Heart right ventricle (tissue), 16 donors: ENCODE measurements around the gene C16orf87. TPM values are rescaled to one million over a fixed set of nuclear protein-coding genes. Genes with fewer than 3 reads are reported as not detected.

Source experiments
- ATAC-seq, 8 donors: fragments of 200-7000 bp; cut with Tn5 transposase; one replicate each; pipeline ENCODE4 v1.9.1; 2020; ENCODE audit warnings: mild to moderate bottlenecking in 8 of 8, moderate library complexity in 8 of 8, moderate number of reproducible peaks in 1 of 8
- DNase-seq, 2 donors: peaks; one replicate each; pipeline ENCODE4 v3.0.0-alpha.2; 2020
- H3K27ac ChIP-seq, 10 donors: fragments of 200-600 bp; sonication (generic) in 2 of 10; one replicate each; pipeline versions ENCODE4 v1.5.0 to v1.8.0; 2020 to 2022; ENCODE audit warnings: mild to moderate bottlenecking in 3 of 10
- H3K27me3 ChIP-seq, 7 donors: fragments of 200-600 bp; one replicate each; pipeline ENCODE4 v1.8.0; 2021 to 2022; ENCODE audit warnings: mild to moderate bottlenecking in 2 of 7
- H3K36me3 ChIP-seq, 9 donors: fragments of 200-600 bp; sonication (generic) in 1 of 9; one replicate each; pipeline versions ENCODE4 v1.5.0 to v1.8.0; 2020 to 2022; ENCODE audit warnings: mild to moderate bottlenecking in 2 of 9
- H3K4me1 ChIP-seq, 9 donors: fragments of 200-600 bp; sonication (generic) in 1 of 9; one replicate each; pipeline versions ENCODE4 v1.5.0 to v1.8.0; 2020 to 2022; ENCODE audit warnings: mild to moderate bottlenecking in 4 of 9
- H3K4me3 ChIP-seq, 10 donors: fragments of 200-600 bp; sonication (generic) in 2 of 10; one replicate each; pipeline versions ENCODE4 v1.5.0 to v1.8.0; 2020 to 2022; ENCODE audit warnings: mild to moderate bottlenecking in 7 of 10, moderate library complexity in 2 of 10
- H3K9me3 ChIP-seq, 11 donors: fragments of 200-600 bp in 10 of 11; sonication (generic) in 2 of 11; one replicate each; pipeline versions ENCODE4 v1.5.0 to v1.8.0; 2013 to 2022; ENCODE audit warnings: mild to moderate bottlenecking in 2 of 11, control low read depth in 1 of 11, moderate library complexity in 1 of 11
- CTCF ChIP-seq, 9 donors: fragments of 200-600 bp; sonication (generic) in 2 of 9; IDR thresholded peaks; one replicate each; pipeline versions ENCODE4 v1.5.0 to v1.8.0; 2021 to 2022; ENCODE audit warnings: antibody characterized with exemption in 9 of 9, mild to moderate bottlenecking in 5 of 9, moderate library complexity in 1 of 9
- WGBS, 2 donors: extraction: QIAGEN DNeasy Blood & Tissue Kit; methylation state at CpG; one replicate each; pipeline ENCODE4 v1.1.7; 2013; ENCODE audit warnings: inconsistent platforms in 1 of 2; 5-methylcytosine and 5-hydroxymethylcytosine counted together
- intact Hi-C, 10 donors: fragments of 100-400 bp; cut with DNase I; formaldehyde crosslinking; loops; one replicate each; pipeline versions ENCODE4 v1.11.1 to v1.14.2; 2022
- polyA plus RNA-seq, 2 donors: library from polyadenylated mRNA; stranded (reverse); fragments of 200-250 nt; gene quantifications; one replicate each; pipeline ENCODE4 v1.2.3, GENCODE V29; 2013
- total RNA-seq, 10 donors: library from RNA; stranded (reverse); fragmentation: NEBNext Ultra II Directional in 3 of 10; extraction: Animal tissue kit (Norgen Biotek cat#: 25700) in 3 of 10; gene quantifications; one replicate each; pipeline versions ENCODE4 v1.2.1 to v1.2.4, GENCODE V29; 2021 to 2023
- donor health status: Arrhythmogenic right ventricular cardiomyopathy.
- donor health status: ischemic (EF 13 %, LVEDD 7.1; RV severe dilation, severe dysfunction).
- donor health status: healthy with polysubstance abuse.
- donor health status: DM: no; HTN: yes; CAD: no.
- donor health status: DM: no; HTN: no; CAD: no.
- donor health status: ischemic (EF 25% LVEDD 6.9; RV normal size, moderate dysfunction).
- donor health status: ischemic (EF 25% LVEDD 5.7; RV mildly dilated, moderate dysfunction).
- donor health status: healthy.
- donor health status: DM: yes; HTN: yes; CAD: no.
- donor health status: Ischemic cardiomyopathy.
- donor health status: ischemic (EF 35%, LVEDD 5.7; RV mildly dilated, moderate dysfunction).
- donor health status: nonischemic (EF 11% LVEDD 7.7; RV severe dilation, severe dysfunction).
- donor health status: DM: yes; HTN: yes; CAD: no.
- donor health status: PGD.
- donor health status: ischemic (EF 29% LVEDD 5.4; RV normal size, mild dysfunction).
- donor health status: nonischemic (EF 23%, LVEDD 6.1; RV moderate dilation, normal function).

C16orf87 gene
- total and polyA plus RNA-seq, 12 donors: 3.1 to 17.8 (median 12.0) TPM

GRCh38 chr16:46811682-46812081 is 19.3 kb downstream of the C16orf87 start:
- Histone ChIP-seq H3K36me3 (peaks cover 0 to 1% (median 0%) of the 10 kb centered on the region in 9 donors), H3K4me1 (peaks cover 0 to 27% (median 16%) of the 10 kb centered on the region in 9 donors), H3K4me3 (no peak overlapping the region), H3K27ac (no peak overlapping the region), H3K9me3 (peaks cover 0 to 8% (median 0%) of the 10 kb centered on the region in 11 donors), H3K27me3 (no peaks in the 10 kb centered on the region)
- ATAC-seq (no peak), DNase-seq (no peak)
- intact Hi-C loops: no loop called here
- WGBS, 2 donors: 98 to 99% methylated on average over 5 of the region's 5 CpGs
- TF ChIP-seq CTCF (IDR thresholded peaks at IDR 0.05): no peak

GRCh38 chr16:46808997-46809396 is 22.0 kb downstream of the C16orf87 start:
- no peak for DNase-seq
- intact Hi-C loops: loop anchor here in 3 of 10 donors (10.0 kb wide), 1 partner anchor 134 kb away; no protein-coding TSS in a partner anchor
- TF ChIP-seq CTCF (IDR thresholded peaks at IDR 0.05): no peak

GRCh38 chr16:46807336-46807735 is 23.6 kb downstream of the C16orf87 start:
- Histone ChIP-seq H3K27ac (no peak overlapping the region), H3K9me3 (no peaks in the 10 kb centered on the region), H3K27me3 (no peaks in the 10 kb centered on the region), H3K4me1 (peaks cover 0 to 22% (median 16%) of the 10 kb centered on the region in 9 donors), H3K4me3 (no peak overlapping the region), H3K36me3 (peaks cover 0 to 12% (median 0%) of the 10 kb centered on the region in 9 donors)
- intact Hi-C loops: loop anchor here in 3 of 10 donors (10.0 kb wide), 1 partner anchor 133 kb away; no protein-coding TSS in a partner anchor
- no peak for TF ChIP-seq CTCF (IDR thresholded peaks at IDR 0.05)
- 100% methylated on average over 1 of the region's 1 CpG for WGBS, 2 donors
- DNase-seq (no peak), ATAC-seq (no peak)

More at GRCh38 chr16:46808997-46809396, 22.0 kb downstream of the C16orf87 start:
- Histone ChIP-seq H3K27me3 (no peaks in the 10 kb centered on the region), H3K36me3 (peaks cover 0 to 4% (median 0%) of the 10 kb centered on the region in 9 donors), H3K9me3 (no peaks in the 10 kb centered on the region), H3K4me1 (peaks cover 0 to 22% (median 16%) of the 10 kb centered on the region in 9 donors), H3K4me3 (no peak overlapping the region), H3K27ac (peak overlapping the region in 1 of 10 donors; percentile 60)
- 87 to 93% methylated on average over 4 of the region's 4 CpGs for WGBS, 2 donors
- ATAC-seq: no peak

GRCh38 chr16:46803373-46803772 is 27.6 kb downstream of the C16orf87 start:
- DNase-seq: no peak
- H3K27me3 ChIP-seq: no peaks in the 10 kb centered on the region
- TF ChIP-seq CTCF (IDR thresholded peaks at IDR 0.05): no peak
- no peak for ATAC-seq
- no peaks in the 10 kb centered on the region for H3K9me3 ChIP-seq
- no peak overlapping the region for H3K4me3 ChIP-seq
- H3K4me1 ChIP-seq: no peaks in the 10 kb centered on the region
- intact Hi-C loops: loop anchor here (5.0 to 10.0 kb wide), 6 partner anchors 46 to 136 kb away; partner anchors contain the start of genes ORC6 (in 4 of the 10) and VPS35 (in 4 of the 10)
- H3K36me3 ChIP-seq: peaks cover 0 to 15% (median 0%) of the 10 kb centered on the region in 9 donors
- H3K27ac ChIP-seq: no peak overlapping the region
- 81 to 89% methylated on average over 3 of the region's 3 CpGs for WGBS, 2 donors
